ENCODE data around the gene COX17.

DNA sequence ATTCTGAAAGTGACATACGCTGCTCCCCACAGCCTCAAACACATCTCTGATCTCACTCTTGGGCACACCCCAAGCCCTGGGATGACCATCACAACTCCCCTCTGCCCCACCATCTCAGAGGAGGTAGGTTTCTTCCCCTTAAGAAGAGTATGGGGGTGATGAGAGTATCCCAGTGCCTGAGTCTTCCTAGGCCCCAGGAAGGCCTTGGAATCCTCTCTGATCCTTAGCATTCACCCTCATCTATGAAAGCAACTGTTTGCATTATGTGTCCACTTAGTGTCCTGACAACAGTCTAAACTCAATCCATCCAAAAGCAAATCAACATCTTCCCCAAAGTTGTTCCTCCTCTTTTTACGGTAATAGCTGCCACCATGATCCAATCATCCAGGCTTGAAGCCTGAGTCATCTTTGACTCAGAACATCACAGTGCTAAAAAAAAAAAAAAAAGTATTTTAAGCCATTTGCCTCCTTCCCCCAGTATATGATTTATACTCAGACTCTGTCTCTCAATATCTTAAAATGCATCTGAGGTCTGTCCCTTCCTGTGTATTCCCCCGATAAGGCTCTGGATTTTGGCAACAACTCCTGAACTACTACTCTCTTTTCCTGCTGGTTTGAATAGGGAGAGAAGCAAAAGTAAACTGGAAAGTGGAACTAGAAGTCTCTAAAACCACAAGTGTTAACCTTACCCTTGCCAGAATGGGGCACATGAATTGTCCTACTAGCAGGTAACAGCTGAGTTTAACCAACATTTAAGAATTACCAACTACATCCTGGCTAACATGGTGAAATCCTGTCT, 39.3 kb downstream of the COX17 start:
- TF ChIP-seq, protein P1, sequence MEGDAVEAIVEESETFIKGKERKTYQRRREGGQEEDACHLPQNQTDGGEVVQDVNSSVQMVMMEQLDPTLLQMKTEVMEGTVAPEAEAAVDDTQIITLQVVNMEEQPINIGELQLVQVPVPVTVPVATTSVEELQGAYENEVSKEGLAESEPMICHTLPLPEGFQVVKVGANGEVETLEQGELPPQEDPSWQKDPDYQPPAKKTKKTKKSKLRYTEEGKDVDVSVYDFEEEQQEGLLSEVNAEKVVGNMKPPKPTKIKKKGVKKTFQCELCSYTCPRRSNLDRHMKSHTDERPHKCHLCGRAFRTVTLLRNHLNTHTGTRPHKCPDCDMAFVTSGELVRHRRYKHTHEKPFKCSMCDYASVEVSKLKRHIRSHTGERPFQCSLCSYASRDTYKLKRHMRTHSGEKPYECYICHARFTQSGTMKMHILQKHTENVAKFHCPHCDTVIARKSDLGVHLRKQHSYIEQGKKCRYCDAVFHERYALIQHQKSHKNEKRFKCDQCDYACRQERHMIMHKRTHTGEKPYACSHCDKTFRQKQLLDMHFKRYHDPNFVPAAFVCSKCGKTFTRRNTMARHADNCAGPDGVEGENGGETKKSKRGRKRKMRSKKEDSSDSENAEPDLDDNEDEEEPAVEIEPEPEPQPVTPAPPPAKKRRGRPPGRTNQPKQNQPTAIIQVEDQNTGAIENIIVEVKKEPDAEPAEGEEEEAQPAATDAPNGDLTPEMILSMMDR (IDR thresholded peaks at IDR 0.05) = no peak
- TF ChIP-seq POLR2AphosphoS5 (IDR thresholded peaks at IDR 0.05; ENCODE audit: low read depth, low read length) = peak; percentile 91
